Right cardiac atrium (tissue), 5 donors: Measurements from ENCODE around the gene OBP2B. TPM values are rescaled to one million over a fixed set of nuclear protein-coding genes. Genes with fewer than 3 reads are reported as not detected.
"Not testable (repeated sequence)": the region's sequence is repeated elsewhere in the genome, so short reads cannot be mapped to it uniquely, and the experiment has no call there.

ENCODE experiments used
- ATAC-seq, 2 donors: fragments of 200-7000 bp; cut with Tn5 transposase; one replicate each; pipeline versions ENCODE4 v1.8.0 to v1.9.1; 2020; ENCODE audit warnings: moderate library complexity in 2 of 2, mild to moderate bottlenecking in 1 of 2
- DNase-seq, 3 donors: peaks; one replicate each; pipeline ENCODE4 v3.0.0-alpha.2; 2020
- H3K27ac ChIP-seq: one replicate; pipeline ENCODE4 v1.5.1; 2013; ENCODE audit warnings: mild to moderate bottlenecking, low read length, control low read depth, moderate library complexity
- H3K27me3 ChIP-seq: one replicate; pipeline ENCODE4 v1.6.1; 2013; ENCODE audit not compliant: control insufficient read depth, insufficient read depth
- H3K4me1 ChIP-seq: one replicate; pipeline ENCODE4 v1.6.1; 2013; ENCODE audit warnings: low read length; ENCODE audit not compliant: control insufficient read depth, insufficient read depth
- H3K4me3 ChIP-seq: one replicate; pipeline ENCODE4 v1.5.1; 2013; ENCODE audit warnings: low read length, control low read depth
- H3K9me3 ChIP-seq: one replicate; pipeline ENCODE4 v1.6.1; 2013; ENCODE audit warnings: low read length; ENCODE audit not compliant: control insufficient read depth
- WGBS: extraction: QIAGEN DNeasy Blood & Tissue Kit; methylation state at CpG from one replicate; pipeline ENCODE4 v1.1.7; 2013; 5-methylcytosine and 5-hydroxymethylcytosine counted together
- intact Hi-C, 4 donors: fragments of 100-400 bp; cut with DNase I; formaldehyde crosslinking; loops; one replicate each; pipeline versions ENCODE4 v1.11.0 to v1.14.0; 2022 to 2023
- polyA plus RNA-seq: library from polyadenylated mRNA; stranded (reverse); fragments of 200-250 nt; gene quantifications from one replicate; pipeline ENCODE4 v1.2.3, GENCODE V29; 2013
- total RNA-seq, 4 donors: library from RNA; stranded (reverse); fragmentation: NEBNext Ultra II Directional; extraction: Animal tissue kit (Norgen Biotek cat#: 25700); gene quantifications; one replicate each; pipeline ENCODE4 v1.2.1, GENCODE V29; 2021
- donor health status: healthy with polysubstance abuse.
- donor health status: DM: no; HTN: yes; CAD: no.
- donor health status: DM: no; HTN: no; CAD: no.
- donor health status: DM: no; HTN: yes; CAD: no; lungs with severe emphysema.
- donor health status: DM: yes; HTN: yes; CAD: no.

OBP2B gene
- total and polyA plus RNA-seq, 5 donors = not detected

- peak overlapping the region; percentile 55 for H3K27ac ChIP-seq
- intact Hi-C loops = no loop called here
- H3K9me3 ChIP-seq = no peaks in the 10 kb centered on the region
- peaks cover 5% of the 10 kb centered on the region for H3K4me1 ChIP-seq
- DNase-seq (peak; percentile 93 to 97 (median 96)), ATAC-seq (peak; percentile 94 to 96)
- 14% methylated on average over 25 of the region's 25 CpGs for WGBS
- no peaks in the 10 kb centered on the region for H3K27me3 ChIP-seq
- H3K4me3 ChIP-seq = peak overlapping the region; percentile 21
Measured at GRCh38 chr9:133238272-133238850, 29.3 kb upstream of the OBP2B start.

- peak in 1 of 3 donors; percentile 56 for DNase-seq
- ATAC-seq = peak; percentile 7 to 55
- Histone ChIP-seq H3K4me1 (peaks cover 5% of the 10 kb centered on the region), H3K4me3 (no peak overlapping the region), H3K9me3 (no peaks in the 10 kb centered on the region), H3K27ac (peak overlapping the region; percentile 40), H3K27me3 (no peaks in the 10 kb centered on the region)
- intact Hi-C loops = no loop called here
- 44% methylated on average over 17 of the region's 17 CpGs for WGBS
Measured at GRCh38 chr9:133237035-133237731, 28.1 kb upstream of the OBP2B start.

- DNase-seq = peak in 1 of 3 donors; percentile 52
- H3K4me1 ChIP-seq, H3K27me3 ChIP-seq, ATAC-seq, intact Hi-C loops, H3K4me3 ChIP-seq, H3K9me3 ChIP-seq: not testable (repeated sequence)
- 73% methylated on average over 19 of the region's 19 CpGs for WGBS
- peak overlapping the region; percentile 40 for H3K27ac ChIP-seq
Measured at GRCh38 chr9:133236291-133237034, 27.4 kb upstream of the OBP2B start.

- intact Hi-C loops = no loop called here
- no peaks in the 10 kb centered on the region for H3K9me3 ChIP-seq
- no peak overlapping the region for H3K4me3 ChIP-seq
- no peak overlapping the region for H3K27ac ChIP-seq
- peaks cover 5% of the 10 kb centered on the region for H3K4me1 ChIP-seq
- WGBS = 81% methylated on average over 11 of the region's 11 CpGs
- DNase-seq (no peak), ATAC-seq (no peak)
- H3K27me3 ChIP-seq = no peaks in the 10 kb centered on the region
Measured at GRCh38 chr9:133235549-133236222, 26.6 kb upstream of the OBP2B start.

GRCh38 chr9:133234577-133235322 lies 25.7 kb upstream of the OBP2B start:
- H3K9me3 ChIP-seq = no peaks in the 10 kb centered on the region
- intact Hi-C loops = no loop called here
- no peaks in the 10 kb centered on the region for H3K27me3 ChIP-seq
- no peak overlapping the region for H3K4me3 ChIP-seq
- no peak for ATAC-seq
- no peak overlapping the region for H3K27ac ChIP-seq
- DNase-seq = peak in 1 of 3 donors; percentile 32
- WGBS = 91% methylated on average over 31 of the region's 31 CpGs
- H3K4me1 ChIP-seq = peaks cover 5% of the 10 kb centered on the region

- H3K9me3 ChIP-seq = no peaks in the 10 kb centered on the region
- intact Hi-C loops = no loop called here
- ATAC-seq (no peak), DNase-seq (peak in 1 of 3 donors; percentile 47)
- H3K4me1 ChIP-seq = peaks cover under 1% of the 10 kb centered on the region
- WGBS = 67% methylated on average over 32 of the region's 32 CpGs
- H3K27ac ChIP-seq = no peak overlapping the region
- H3K27me3 ChIP-seq = no peaks in the 10 kb centered on the region
- no peak overlapping the region for H3K4me3 ChIP-seq
Measured at GRCh38 chr9:133233681-133234432, 24.8 kb upstream of the OBP2B start.

GRCh38 chr9:133231934-133232568 lies 23.0 kb upstream of the OBP2B start:
- H3K27me3 ChIP-seq, DNase-seq, intact Hi-C loops, H3K4me3 ChIP-seq, ATAC-seq, H3K4me1 ChIP-seq, H3K9me3 ChIP-seq, H3K27ac ChIP-seq: not testable (repeated sequence)
- 86% methylated on average over 24 of the region's 24 CpGs for WGBS

GRCh38 chr9:133230514-133230913 lies 21.5 kb upstream of the OBP2B start:
- ATAC-seq, H3K4me3 ChIP-seq, DNase-seq, H3K27ac ChIP-seq, intact Hi-C loops, H3K4me1 ChIP-seq, H3K9me3 ChIP-seq, H3K27me3 ChIP-seq: not testable (repeated sequence)
- 90% methylated on average over 7 of the region's 7 CpGs for WGBS

- Histone ChIP-seq H3K4me1 (no peaks in the 10 kb centered on the region), H3K4me3 (no peak overlapping the region), H3K27ac (no peak overlapping the region), H3K9me3 (no peaks in the 10 kb centered on the region), H3K27me3 (no peaks in the 10 kb centered on the region)
- intact Hi-C loops = no loop called here
- WGBS = 86% methylated on average over 5 of the region's 5 CpGs
- DNase-seq = no peak
- ATAC-seq = no peak
Measured at GRCh38 chr9:133230093-133230492, 21.0 kb upstream of the OBP2B start.
